Renal pelvis (tissue), 12 donors: ENCODE measurements around the gene HMGB3. TPM values are rescaled to one million over a fixed set of nuclear protein-coding genes. Genes with fewer than 3 reads are reported as not detected.
"Not testable (repeated sequence)": the region's sequence is repeated elsewhere in the genome, so short reads cannot be mapped to it uniquely, and the experiment has no call there.

Source experiments
- DNase-seq: peaks from one replicate; pipeline ENCODE4 v3.0.0-alpha.2; 2013
- long read RNA-seq, 16 experiments: transcript quantifications; one replicate each; lab custom pipeline, GENCODE V29; 2026
- polyA plus RNA-seq, 3 donors: library from polyadenylated mRNA; unstranded; fragments of 120-200 nt; gene quantifications; one replicate each; pipeline ENCODE4 v1.2.1, GENCODE V29; 2013; ENCODE audit not compliant: insufficient read length in 3 of 3

The HMGB3 gene
- polyA plus RNA-seq, result 100 to 1,000 TPM; 121 to 148 (median 124) TPM
- long read RNA-seq, donor 1, transcript HMGB3-201 (5 exons, 3,560 nt), result major isoform, 16 of 69 reads
- long read RNA-seq, donor 1, partial matches to known transcripts, result 48 of 69 reads
- long read RNA-seq, donor 1, other reads (novel, unspliced or antisense), result 0 of 69 reads
- long read RNA-seq, donor 2, transcript HMGB3-201 (5 exons, 3,560 nt), result major isoform, 16 of 87 reads
- long read RNA-seq, donor 2, partial matches to known transcripts, result 65 of 87 reads
- long read RNA-seq, donor 2, other reads (novel, unspliced or antisense), result 0 of 87 reads
- long read RNA-seq, donor 3, transcript HMGB3-201 (5 exons, 3,560 nt), result major isoform, 21 of 82 reads
- long read RNA-seq, donor 3, partial matches to known transcripts, result 57 of 82 reads
- long read RNA-seq, donor 3, other reads (novel, unspliced or antisense), result 0 of 82 reads
- long read RNA-seq, donor 4, transcript HMGB3-201 (5 exons, 3,560 nt), result major isoform, 32 of 76 reads
- long read RNA-seq, donor 4, partial matches to known transcripts, result 42 of 76 reads
- long read RNA-seq, donor 4, other reads (novel, unspliced or antisense), result 0 of 76 reads
- long read RNA-seq, donor 5, transcript HMGB3-201 (5 exons, 3,560 nt), result major isoform, 9 of 36 reads
- long read RNA-seq, donor 5, partial matches to known transcripts, result 23 of 36 reads
- long read RNA-seq, donor 5, other reads (novel, unspliced or antisense), result 0 of 36 reads
- long read RNA-seq, donor 6, transcript HMGB3-201 (5 exons, 3,560 nt), result major isoform, 21 of 36 reads
- long read RNA-seq, donor 6, partial matches to known transcripts, result 12 of 36 reads
- long read RNA-seq, donor 6, other reads (novel, unspliced or antisense), result 0 of 36 reads
- long read RNA-seq, donor 7, transcript HMGB3-201 (5 exons, 3,560 nt), result major isoform, 21 of 61 reads
- long read RNA-seq, donor 7, partial matches to known transcripts, result 35 of 61 reads
- long read RNA-seq, donor 7, other reads (novel, unspliced or antisense), result 0 of 61 reads
- long read RNA-seq, donor 8, transcript HMGB3-201 (5 exons, 3,560 nt), result major isoform, 9 of 15 reads
- long read RNA-seq, donor 8, partial matches to known transcripts, result 5 of 15 reads
- long read RNA-seq, donor 8, other reads (novel, unspliced or antisense), result 0 of 15 reads
- long read RNA-seq, donor 9, transcript HMGB3-201 (5 exons, 3,560 nt), result major isoform, 30 of 59 reads
- long read RNA-seq, donor 9, partial matches to known transcripts, result 25 of 59 reads
- long read RNA-seq, donor 9, other reads (novel, unspliced or antisense), result 0 of 59 reads
- long read RNA-seq, donor 10, transcript HMGB3-201 (5 exons, 3,560 nt), result major isoform, 30 of 81 reads
- long read RNA-seq, donor 10, partial matches to known transcripts, result 47 of 81 reads
- long read RNA-seq, donor 10, other reads (novel, unspliced or antisense), result 0 of 81 reads
- long read RNA-seq, donor 11, transcript HMGB3-201 (5 exons, 3,560 nt), result major isoform, 12 of 38 reads
- long read RNA-seq, donor 11, partial matches to known transcripts, result 20 of 38 reads
- long read RNA-seq, donor 11, other reads (novel, unspliced or antisense), result 0 of 38 reads
- long read RNA-seq, donor 12, transcript HMGB3-205 (5 exons, 793 nt), result minor isoform, 5 of 84 reads
- long read RNA-seq, donor 12, transcript HMGB3-201 (5 exons, 3,560 nt), result major isoform, 51 of 84 reads
- long read RNA-seq, donor 12, partial matches to known transcripts, result 28 of 84 reads
- long read RNA-seq, donor 12, other reads (novel, unspliced or antisense), result 0 of 84 reads
- long read RNA-seq, donor 13, transcript HMGB3-201 (5 exons, 3,560 nt), result major isoform, 19 of 44 reads
- long read RNA-seq, donor 13, partial matches to known transcripts, result 24 of 44 reads
- long read RNA-seq, donor 13, other reads (novel, unspliced or antisense), result 0 of 44 reads
- long read RNA-seq, donor 14, transcript HMGB3-201 (5 exons, 3,560 nt), result major isoform, 21 of 104 reads
- long read RNA-seq, donor 14, transcript HMGB3-203 (3 exons, 529 nt), result minor isoform, 5 of 104 reads
- long read RNA-seq, donor 14, partial matches to known transcripts, result 75 of 104 reads
- long read RNA-seq, donor 14, other reads (novel, unspliced or antisense), result 0 of 104 reads
- long read RNA-seq, donor 15, transcript HMGB3-201 (5 exons, 3,560 nt), result major isoform, 17 of 58 reads
- long read RNA-seq, donor 15, partial matches to known transcripts, result 36 of 58 reads
- long read RNA-seq, donor 15, other reads (novel, unspliced or antisense), result 0 of 58 reads
- long read RNA-seq, donor 16, transcript HMGB3-205 (5 exons, 793 nt), result minor isoform, 5 of 146 reads
- long read RNA-seq, donor 16, transcript HMGB3-201 (5 exons, 3,560 nt), result major isoform, 28 of 146 reads
- long read RNA-seq, donor 16, partial matches to known transcripts, result 112 of 146 reads
- long read RNA-seq, donor 16, other reads (novel, unspliced or antisense), result 0 of 146 reads

DNA sequence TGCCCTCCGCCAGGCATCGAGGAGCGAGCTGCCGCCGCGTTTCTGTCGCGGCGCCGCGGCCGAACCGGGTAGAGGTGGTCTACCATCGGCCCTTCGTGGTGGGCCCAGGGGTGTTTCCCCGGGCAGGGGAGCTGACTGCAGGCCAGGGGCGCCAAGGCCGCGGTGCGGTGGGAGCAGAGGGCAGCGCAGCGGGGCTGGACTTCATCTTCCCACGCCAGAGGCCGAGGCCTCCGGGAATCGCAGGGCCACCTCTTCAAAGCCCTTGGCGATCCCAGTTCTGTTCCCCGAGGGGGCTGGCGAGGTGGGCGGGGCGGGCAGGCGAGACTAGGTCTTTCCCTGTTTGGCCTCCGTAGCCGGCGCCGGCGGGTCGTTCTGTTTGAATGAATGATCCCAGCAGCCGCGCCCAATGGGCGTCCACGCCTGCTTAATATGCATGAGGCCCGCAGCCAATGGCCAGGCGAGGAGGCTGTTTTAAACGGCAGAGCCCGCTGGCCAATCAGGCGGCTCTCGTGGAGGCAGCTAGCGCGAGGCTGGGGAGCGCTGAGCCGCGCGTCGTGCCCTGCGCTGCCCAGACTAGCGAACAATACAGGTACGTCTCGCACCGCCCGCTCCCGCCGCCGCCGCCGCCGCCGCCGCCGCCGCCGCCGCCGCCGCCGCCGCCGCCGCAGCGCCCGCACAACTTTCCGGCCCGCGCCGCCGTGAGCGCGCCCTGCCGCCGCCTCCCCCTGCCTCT is at the start of gene HMGB3:
Gene HMGB3 (plus strand): TSS at position 548 of the 733 bp plus-strand sequence. CDS start 2,265 bp downstream, outside the sequence.
- peak; percentile 91 for DNase-seq

DNA sequence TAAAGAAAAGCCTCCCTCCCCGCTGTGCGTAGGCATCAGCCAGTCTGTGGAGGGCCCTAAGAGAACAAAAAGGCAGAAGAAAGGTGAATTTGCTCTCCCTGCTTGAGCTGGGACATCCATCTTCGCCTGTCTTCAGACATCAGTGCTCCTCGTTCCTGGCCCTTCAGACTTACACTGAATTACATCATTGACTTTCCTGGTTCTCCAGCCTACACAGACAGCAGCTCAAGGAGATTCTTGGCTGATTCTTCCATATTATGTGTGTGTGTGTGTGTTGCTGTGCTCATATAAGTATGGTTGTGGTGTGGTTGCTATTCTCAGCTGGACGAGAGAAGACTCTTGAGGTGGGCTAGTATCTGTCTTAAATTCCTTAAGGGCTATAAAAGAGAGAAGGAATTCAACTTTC is 49.2 kb upstream of the HMGB3 start:
- DNase-seq, result no peak

GRCh38 chrX:150934453-150934852 is 48.7 kb upstream of the HMGB3 start:
- no peak for DNase-seq

- DNase-seq, result no peak
These were observed 47.7 kb upstream of the HMGB3 start for GRCh38 chrX:150935467-150935866.

- no peak for DNase-seq
These were observed 46.6 kb upstream of the HMGB3 start for GRCh38 chrX:150936556-150936955.

- no peak for DNase-seq
These were observed 42.2 kb upstream of the HMGB3 start for GRCh38 chrX:150940844-150941495.

GRCh38 chrX:150941580-150941979 is 41.6 kb upstream of the HMGB3 start:
- no peak for DNase-seq

- no peak for DNase-seq
These were observed 40.1 kb upstream of the HMGB3 start for GRCh38 chrX:150942942-150943594.

DNA sequence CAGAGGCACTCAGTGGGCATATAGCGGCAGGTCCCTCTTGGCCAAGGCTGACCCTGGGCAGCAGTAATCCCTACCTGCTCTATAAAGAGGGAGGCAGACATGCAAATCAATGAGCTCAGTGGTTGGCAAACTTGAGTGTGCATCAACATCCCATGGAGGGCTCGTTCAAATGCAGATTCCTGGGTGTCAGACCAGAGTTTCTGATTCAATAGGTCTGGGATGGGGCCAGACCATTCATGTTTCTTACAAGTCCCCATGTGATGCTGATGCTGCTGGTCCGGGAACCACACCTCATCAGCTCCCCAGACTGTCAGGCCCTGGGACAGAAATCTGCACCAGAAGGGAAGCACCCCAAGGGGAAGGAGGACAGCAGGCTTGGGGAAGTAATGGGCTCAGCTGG is 38.9 kb upstream of the HMGB3 start:
- no peak for DNase-seq

- no peak for DNase-seq
These were observed 28.2 kb upstream of the HMGB3 start for GRCh38 chrX:150954951-150955350.

DNA sequence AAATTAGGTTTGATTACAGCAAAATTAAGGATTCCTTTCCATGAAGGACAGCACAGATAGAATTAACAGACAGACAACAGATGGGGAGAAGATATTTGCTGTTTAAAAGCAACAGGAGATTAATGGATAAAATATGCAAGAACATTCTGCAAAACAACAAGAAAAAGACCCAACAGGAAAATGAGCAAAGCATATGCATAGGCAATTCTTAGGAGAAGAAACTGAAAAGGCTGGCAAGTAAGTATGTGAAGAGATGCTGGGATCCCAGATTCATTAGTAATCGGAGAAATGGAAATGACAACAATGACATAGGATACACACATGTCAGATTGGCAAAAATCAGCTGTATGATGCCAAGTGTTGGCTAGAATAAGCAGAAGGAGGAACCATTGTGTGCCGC is 27.5 kb upstream of the HMGB3 start:
- DNase-seq, result no peak

DNA sequence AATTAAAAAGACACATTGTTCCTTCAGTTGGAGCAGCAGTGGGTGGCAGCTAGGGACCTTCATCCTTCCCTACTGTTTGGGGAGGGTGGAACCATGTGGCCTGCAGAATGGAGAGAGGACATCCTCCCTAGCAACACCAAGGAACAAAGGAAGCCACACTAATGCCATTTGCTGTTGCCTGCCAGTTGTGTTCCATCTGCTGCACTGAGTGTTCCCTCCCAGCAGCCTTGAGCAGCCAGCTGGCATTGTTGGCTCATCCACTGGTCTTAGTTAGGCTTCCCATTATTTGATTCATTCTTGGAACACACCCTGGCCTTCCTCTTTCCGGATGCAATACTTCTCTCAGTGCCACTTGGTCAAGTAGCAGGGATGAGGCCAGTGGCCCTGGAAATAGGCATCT is 25.0 kb upstream of the HMGB3 start:
- no peak for DNase-seq

DNA sequence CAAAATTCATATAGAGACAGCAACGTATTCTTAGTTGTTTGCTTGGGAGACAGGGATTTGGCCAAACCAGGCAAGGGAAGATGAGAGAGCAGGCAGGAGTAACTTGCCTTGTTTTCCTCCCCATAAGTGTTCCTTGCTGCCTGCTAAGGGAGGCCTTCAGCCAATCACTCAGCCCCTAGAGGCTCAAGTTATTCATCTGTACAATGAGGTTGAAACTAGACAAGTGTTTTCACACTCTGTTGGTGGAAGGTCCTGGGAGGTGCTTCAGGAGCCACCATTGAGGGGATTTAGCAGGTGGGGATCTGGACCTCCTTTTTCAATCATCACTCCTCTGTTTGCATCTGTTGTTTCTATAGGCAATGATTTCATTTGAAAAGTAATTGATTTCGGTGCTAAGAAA is 23.6 kb upstream of the HMGB3 start:
- DNase-seq, result no peak

GRCh38 chrX:150961631-150962030 is 21.5 kb upstream of the HMGB3 start:
- no peak for DNase-seq

GRCh38 chrX:150964416-150964815 is 18.7 kb upstream of the HMGB3 start:
- not testable (repeated sequence) for DNase-seq

GRCh38 chrX:150966235-150966634 is 16.9 kb upstream of the HMGB3 start:
- DNase-seq, result no peak

- DNase-seq, result no peak
These were observed 16.4 kb upstream of the HMGB3 start for GRCh38 chrX:150966742-150967141.

DNA sequence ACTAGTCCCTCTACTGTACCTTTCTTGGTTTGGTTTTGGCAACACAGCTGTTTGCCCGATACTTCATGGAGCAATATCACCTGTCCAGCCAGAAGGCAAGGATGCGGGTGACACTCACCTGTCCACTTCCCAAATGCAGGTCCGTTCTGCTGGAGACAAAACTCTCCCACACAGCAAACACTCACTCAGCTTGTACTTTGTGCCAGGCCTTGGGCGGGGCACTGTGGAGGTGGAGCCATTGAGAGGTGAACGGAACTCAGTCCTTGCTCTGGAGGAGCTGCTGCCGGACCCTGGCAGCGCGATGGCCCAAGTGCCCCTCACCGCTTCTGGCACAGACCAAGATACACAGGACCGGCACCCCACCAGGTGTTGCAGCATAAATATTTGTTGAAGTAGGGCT is 15.3 kb upstream of the HMGB3 start:
- no peak for DNase-seq
